RWPE2 (cell line): ENCODE measurements around the gene ITGAE.
A peak's percentile ranks its signal among the peaks of the same experiment; 100 is the strongest.

Experiments used
- ATAC-seq: fragments of 200-7000 bp; cut with Tn5 transposase; 3 replicates; pipeline ENCODE4 v1.9.1; 2021; ENCODE audit warnings: low read depth
- DNase-seq: peaks from one replicate; pipeline ENCODE4 v3.0.0-alpha.2; 2020; ENCODE audit warnings: low spot score
- H3K27ac ChIP-seq: fragments of 450-650 bp; 2 replicates; pipeline ENCODE4 v1.5.1; 2017; ENCODE audit warnings: mild to moderate bottlenecking; ENCODE audit not compliant: poor library complexity, severe bottlenecking
- H3K27me3 ChIP-seq: fragments of 250-450 bp; sonication (Bioruptor Pico); 2 replicates; pipeline ENCODE4 v1.5.1; 2021; ENCODE audit warnings: mild to moderate bottlenecking, moderate library complexity; ENCODE audit not compliant: insufficient read depth, poor library complexity, severe bottlenecking
- H3K36me3 ChIP-seq: fragments of 250-450 bp; sonication (Bioruptor Pico); 2 replicates; pipeline ENCODE4 v1.5.1; 2020; ENCODE audit warnings: low read depth, mild to moderate bottlenecking, moderate library complexity
- H3K4me1 ChIP-seq: fragments of 250-450 bp; sonication (Bioruptor Pico); 2 replicates; pipeline ENCODE4 v1.5.1; 2021; ENCODE audit warnings: mild to moderate bottlenecking, moderate library complexity; ENCODE audit not compliant: insufficient read depth, poor library complexity, severe bottlenecking
- H3K4me3 ChIP-seq: fragments of 250-450 bp; sonication (Bioruptor Pico); 2 replicates; pipeline ENCODE4 v1.5.1; 2021; ENCODE audit warnings: mild to moderate bottlenecking, moderate library complexity; ENCODE audit not compliant: severe bottlenecking
- H3K9me3 ChIP-seq: fragments of 250-450 bp; sonication (Bioruptor Pico); 2 replicates; pipeline ENCODE4 v1.5.1; 2021; ENCODE audit warnings: mild to moderate bottlenecking, moderate library complexity; ENCODE audit not compliant: severe bottlenecking
- TF ChIP-seq, protein P1 (sequence below): fragments of 450-650 bp; IDR thresholded peaks from one replicate; pipeline ENCODE4 v1.5.1; 2017; ENCODE audit warnings: mild to moderate bottlenecking, moderate library complexity; ENCODE audit not compliant: poor library complexity, severe bottlenecking

ITGAE gene, protein sequence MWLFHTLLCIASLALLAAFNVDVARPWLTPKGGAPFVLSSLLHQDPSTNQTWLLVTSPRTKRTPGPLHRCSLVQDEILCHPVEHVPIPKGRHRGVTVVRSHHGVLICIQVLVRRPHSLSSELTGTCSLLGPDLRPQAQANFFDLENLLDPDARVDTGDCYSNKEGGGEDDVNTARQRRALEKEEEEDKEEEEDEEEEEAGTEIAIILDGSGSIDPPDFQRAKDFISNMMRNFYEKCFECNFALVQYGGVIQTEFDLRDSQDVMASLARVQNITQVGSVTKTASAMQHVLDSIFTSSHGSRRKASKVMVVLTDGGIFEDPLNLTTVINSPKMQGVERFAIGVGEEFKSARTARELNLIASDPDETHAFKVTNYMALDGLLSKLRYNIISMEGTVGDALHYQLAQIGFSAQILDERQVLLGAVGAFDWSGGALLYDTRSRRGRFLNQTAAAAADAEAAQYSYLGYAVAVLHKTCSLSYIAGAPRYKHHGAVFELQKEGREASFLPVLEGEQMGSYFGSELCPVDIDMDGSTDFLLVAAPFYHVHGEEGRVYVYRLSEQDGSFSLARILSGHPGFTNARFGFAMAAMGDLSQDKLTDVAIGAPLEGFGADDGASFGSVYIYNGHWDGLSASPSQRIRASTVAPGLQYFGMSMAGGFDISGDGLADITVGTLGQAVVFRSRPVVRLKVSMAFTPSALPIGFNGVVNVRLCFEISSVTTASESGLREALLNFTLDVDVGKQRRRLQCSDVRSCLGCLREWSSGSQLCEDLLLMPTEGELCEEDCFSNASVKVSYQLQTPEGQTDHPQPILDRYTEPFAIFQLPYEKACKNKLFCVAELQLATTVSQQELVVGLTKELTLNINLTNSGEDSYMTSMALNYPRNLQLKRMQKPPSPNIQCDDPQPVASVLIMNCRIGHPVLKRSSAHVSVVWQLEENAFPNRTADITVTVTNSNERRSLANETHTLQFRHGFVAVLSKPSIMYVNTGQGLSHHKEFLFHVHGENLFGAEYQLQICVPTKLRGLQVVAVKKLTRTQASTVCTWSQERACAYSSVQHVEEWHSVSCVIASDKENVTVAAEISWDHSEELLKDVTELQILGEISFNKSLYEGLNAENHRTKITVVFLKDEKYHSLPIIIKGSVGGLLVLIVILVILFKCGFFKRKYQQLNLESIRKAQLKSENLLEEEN

DNA sequence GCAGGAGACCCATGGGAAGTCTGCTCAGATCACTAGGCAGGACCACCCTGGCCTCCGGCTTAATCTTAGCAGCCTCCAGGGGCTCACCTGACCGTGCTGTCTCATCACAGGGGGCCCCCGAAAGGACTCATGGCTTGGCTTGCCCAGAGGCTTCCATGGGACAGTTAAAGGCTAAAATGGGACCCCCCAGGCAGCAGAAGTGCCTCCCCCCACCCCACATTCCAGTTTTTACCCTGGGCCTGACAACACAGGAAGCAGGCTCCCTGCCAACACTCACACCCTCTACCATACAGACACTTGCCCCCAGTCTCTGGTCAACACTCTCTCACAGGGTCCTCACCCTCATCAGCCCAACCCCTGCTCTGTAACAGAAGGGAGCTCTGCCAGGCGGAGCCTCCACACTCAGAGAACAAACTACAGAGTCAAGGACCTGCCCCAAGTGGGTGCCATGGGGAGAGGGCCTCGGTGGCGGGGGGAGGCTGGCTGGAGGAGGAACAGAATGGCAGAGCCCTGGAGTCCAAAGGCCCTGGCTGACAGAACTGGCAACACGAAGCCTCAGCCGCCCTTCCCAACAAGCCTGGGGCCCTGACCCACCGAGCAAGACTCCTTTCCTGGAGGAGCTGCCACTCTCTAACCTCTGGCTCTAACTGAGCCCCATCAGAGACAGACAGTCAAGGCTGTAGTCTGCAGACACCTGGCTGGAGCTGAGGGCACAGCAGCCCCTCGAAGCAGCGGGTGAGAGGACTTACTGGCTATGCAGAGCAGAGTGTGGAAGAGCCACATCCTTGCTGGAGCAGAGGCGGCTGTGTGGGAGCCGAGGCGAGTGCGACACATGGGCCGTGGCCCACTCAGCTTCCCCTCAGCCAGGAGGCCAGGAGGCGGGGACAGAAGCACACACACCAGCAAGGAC, at the start of gene ITGAE:
TSS of gene ITGAE (minus strand) at position 827 of the 910 bp plus-strand sequence. CDS start at position 783, 44 bp downstream.
- H3K36me3 ChIP-seq: no peaks in the 10 kb centered on the region
- DNase-seq (no peak), ATAC-seq (no peak)
- H3K4me1 ChIP-seq: no peaks in the 10 kb centered on the region
- H3K27me3 ChIP-seq: no peaks in the 10 kb centered on the region
- no peak within 1 kb of the TSS for H3K4me3 ChIP-seq
- TF ChIP-seq, protein P1, sequence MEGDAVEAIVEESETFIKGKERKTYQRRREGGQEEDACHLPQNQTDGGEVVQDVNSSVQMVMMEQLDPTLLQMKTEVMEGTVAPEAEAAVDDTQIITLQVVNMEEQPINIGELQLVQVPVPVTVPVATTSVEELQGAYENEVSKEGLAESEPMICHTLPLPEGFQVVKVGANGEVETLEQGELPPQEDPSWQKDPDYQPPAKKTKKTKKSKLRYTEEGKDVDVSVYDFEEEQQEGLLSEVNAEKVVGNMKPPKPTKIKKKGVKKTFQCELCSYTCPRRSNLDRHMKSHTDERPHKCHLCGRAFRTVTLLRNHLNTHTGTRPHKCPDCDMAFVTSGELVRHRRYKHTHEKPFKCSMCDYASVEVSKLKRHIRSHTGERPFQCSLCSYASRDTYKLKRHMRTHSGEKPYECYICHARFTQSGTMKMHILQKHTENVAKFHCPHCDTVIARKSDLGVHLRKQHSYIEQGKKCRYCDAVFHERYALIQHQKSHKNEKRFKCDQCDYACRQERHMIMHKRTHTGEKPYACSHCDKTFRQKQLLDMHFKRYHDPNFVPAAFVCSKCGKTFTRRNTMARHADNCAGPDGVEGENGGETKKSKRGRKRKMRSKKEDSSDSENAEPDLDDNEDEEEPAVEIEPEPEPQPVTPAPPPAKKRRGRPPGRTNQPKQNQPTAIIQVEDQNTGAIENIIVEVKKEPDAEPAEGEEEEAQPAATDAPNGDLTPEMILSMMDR: no peak
- no peaks in the 10 kb centered on the region for H3K9me3 ChIP-seq
- H3K27ac ChIP-seq: peak within 1 kb of the TSS; percentile 41

DNA sequence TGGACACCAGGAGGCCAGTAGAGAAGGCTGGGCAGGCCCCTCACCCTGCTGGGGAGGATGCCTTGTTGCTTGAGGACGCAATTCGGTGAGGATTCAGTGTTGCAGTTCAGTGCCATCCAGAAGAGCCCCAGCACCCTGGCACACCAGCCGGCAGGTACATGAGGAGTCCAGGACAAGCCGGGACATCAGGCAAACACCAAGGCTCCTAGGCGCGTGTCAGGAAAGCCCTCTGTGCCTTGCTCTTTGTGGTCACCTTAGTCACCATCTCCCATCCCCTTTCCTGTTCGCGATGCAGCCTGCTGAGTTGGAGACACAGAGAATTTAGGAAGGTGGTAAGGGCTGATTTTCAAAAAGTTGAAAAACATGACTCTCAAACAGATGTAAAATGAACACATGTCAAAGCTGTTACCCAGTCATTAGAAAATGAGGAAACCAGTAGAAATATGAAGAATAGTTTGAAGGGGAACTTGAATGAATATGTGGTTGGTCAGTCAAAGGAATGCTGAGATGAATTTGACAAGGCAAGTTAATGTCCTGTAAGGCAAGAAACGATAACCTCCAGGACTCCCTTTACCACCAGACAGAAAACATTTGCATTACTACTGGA, 47.3 kb upstream of the ITGAE start:
- H3K27ac ChIP-seq: no peak overlapping the region
- H3K27me3 ChIP-seq: no peaks in the 10 kb centered on the region
- H3K4me1 ChIP-seq: peaks cover 4% of the 10 kb centered on the region
- no peak for DNase-seq
- peaks cover 14% of the 10 kb centered on the region for H3K36me3 ChIP-seq
- no peak for ATAC-seq
- H3K4me3 ChIP-seq: no peak overlapping the region
- TF ChIP-seq, protein P1: no peak
- H3K9me3 ChIP-seq: no peaks in the 10 kb centered on the region

DNA sequence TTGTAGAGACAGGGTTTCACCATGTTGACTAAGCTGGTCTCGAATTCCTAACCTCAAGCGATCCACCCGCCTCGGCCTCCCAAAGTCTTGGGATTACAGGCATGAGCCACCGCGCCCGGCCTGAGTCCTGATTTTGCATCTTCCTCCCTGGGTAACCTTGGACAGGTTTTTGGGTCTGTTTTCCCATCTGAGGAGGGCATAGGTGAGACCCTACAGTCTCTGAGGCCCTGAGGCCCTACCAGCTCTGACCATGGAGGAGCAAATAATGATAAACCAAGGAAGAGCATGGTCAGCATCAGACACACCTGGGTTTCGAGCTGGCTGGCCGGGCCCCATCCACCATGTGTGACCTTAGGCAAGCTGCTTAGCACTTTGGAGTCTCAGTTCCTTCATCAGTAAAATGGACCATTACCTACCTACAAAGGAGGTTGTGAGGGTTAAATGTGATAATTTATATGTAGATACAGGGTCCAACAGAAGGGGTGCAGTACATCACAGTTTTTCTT, 46.2 kb upstream of the ITGAE start:
- no peak for DNase-seq

More for the DNA sequence above, 46.2 kb upstream of the ITGAE start:
- Histone ChIP-seq H3K36me3 (peaks cover 22% of the 10 kb centered on the region), H3K4me1 (peaks cover 4% of the 10 kb centered on the region), H3K27ac (no peak overlapping the region), H3K9me3 (no peaks in the 10 kb centered on the region), H3K27me3 (no peaks in the 10 kb centered on the region), H3K4me3 (no peak overlapping the region)
- TF ChIP-seq, protein P1: no peak
- ATAC-seq: no peak
